Measurements from ENCODE around the gene HOOK2. TPM values are rescaled to one million over a fixed set of nuclear protein-coding genes. Genes with fewer than 3 reads are reported as not detected.

HOOK2 gene
- polyA plus RNA-seq, 1 donor from 2014 or later: 28.4 TPM

DNA sequence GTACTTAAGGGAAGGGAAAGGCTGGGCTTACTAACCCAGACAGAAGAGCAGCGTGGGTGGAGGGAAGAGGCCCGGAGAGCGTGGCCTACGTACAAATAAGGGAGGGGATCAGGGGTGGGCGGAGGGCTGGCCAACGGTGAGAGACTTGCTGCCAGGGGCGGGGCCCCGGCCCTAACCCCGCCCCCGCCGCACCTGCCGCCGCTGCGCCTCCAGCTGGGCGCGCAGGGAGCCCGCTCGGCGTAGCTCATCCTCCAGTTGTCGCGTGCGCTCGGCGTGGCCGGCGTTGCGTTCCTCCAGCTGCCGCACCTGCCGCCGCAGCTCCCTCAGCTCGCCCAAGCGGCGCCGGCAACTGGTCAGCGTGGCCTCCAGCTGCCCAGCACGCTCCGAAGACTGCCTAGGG is 5.7 kb downstream of the HOOK2 start (continued):
- TF ChIP-seq, protein P1, sequence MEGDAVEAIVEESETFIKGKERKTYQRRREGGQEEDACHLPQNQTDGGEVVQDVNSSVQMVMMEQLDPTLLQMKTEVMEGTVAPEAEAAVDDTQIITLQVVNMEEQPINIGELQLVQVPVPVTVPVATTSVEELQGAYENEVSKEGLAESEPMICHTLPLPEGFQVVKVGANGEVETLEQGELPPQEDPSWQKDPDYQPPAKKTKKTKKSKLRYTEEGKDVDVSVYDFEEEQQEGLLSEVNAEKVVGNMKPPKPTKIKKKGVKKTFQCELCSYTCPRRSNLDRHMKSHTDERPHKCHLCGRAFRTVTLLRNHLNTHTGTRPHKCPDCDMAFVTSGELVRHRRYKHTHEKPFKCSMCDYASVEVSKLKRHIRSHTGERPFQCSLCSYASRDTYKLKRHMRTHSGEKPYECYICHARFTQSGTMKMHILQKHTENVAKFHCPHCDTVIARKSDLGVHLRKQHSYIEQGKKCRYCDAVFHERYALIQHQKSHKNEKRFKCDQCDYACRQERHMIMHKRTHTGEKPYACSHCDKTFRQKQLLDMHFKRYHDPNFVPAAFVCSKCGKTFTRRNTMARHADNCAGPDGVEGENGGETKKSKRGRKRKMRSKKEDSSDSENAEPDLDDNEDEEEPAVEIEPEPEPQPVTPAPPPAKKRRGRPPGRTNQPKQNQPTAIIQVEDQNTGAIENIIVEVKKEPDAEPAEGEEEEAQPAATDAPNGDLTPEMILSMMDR (IDR thresholded peaks at IDR 0.05; ENCODE audit: poor library complexity, severe bottlenecking): no peak

DNA sequence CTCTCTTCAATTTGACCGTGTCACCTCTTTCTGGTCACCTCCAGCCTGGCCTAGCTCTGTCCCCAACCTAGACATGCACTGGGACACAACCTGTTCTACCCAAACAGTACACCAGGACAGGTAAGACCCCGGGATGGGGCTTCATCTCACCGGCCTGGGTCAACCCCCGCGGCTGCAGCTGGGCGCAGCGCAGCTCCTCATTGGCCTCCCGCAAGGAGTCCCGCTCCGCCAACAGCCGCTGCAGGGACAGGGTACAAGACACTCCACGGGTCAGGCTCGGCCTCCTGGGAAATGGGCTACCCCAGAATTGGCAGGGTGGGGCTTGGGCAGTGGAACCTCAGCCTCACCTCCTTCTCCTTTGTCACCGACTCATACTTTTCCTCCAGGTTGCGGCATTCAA is 7.7 kb downstream of the HOOK2 start:
- no peaks in the 10 kb centered on the region for H3K79me2 ChIP-seq (replicated peaks; ENCODE audit: insufficient read depth, low read length)
- no peak overlapping the region for H3K9ac ChIP-seq (ENCODE audit: low read length)
- TF ChIP-seq, protein P2, sequence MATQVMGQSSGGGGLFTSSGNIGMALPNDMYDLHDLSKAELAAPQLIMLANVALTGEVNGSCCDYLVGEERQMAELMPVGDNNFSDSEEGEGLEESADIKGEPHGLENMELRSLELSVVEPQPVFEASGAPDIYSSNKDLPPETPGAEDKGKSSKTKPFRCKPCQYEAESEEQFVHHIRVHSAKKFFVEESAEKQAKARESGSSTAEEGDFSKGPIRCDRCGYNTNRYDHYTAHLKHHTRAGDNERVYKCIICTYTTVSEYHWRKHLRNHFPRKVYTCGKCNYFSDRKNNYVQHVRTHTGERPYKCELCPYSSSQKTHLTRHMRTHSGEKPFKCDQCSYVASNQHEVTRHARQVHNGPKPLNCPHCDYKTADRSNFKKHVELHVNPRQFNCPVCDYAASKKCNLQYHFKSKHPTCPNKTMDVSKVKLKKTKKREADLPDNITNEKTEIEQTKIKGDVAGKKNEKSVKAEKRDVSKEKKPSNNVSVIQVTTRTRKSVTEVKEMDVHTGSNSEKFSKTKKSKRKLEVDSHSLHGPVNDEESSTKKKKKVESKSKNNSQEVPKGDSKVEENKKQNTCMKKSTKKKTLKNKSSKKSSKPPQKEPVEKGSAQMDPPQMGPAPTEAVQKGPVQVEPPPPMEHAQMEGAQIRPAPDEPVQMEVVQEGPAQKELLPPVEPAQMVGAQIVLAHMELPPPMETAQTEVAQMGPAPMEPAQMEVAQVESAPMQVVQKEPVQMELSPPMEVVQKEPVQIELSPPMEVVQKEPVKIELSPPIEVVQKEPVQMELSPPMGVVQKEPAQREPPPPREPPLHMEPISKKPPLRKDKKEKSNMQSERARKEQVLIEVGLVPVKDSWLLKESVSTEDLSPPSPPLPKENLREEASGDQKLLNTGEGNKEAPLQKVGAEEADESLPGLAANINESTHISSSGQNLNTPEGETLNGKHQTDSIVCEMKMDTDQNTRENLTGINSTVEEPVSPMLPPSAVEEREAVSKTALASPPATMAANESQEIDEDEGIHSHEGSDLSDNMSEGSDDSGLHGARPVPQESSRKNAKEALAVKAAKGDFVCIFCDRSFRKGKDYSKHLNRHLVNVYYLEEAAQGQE (IDR thresholded peaks at IDR 0.05; ENCODE audit: borderline replicate concordance): no peak
- TF ChIP-seq POLR2AphosphoS5 (IDR thresholded peaks at IDR 0.05): no peak
- no peak overlapping the region for H2AFZ ChIP-seq (ENCODE audit: low read depth, low read length)
- H3K4me3 ChIP-seq (ENCODE audit: low read length): no peak overlapping the region
- no peaks in the 10 kb centered on the region for H3K27me3 ChIP-seq (ENCODE audit: insufficient read depth, low read depth, low read length)
- no peaks in the 10 kb centered on the region for H3F3A ChIP-seq (ENCODE audit: insufficient read depth, low read length, poor library complexity, severe bottlenecking)
- H3K36me3 ChIP-seq (ENCODE audit: insufficient read depth, low read length): no peaks in the 10 kb centered on the region
- H3K4me2 ChIP-seq (ENCODE audit: low read length): no peak overlapping the region
- H3K9me3 ChIP-seq (ENCODE audit: low read length): no peaks in the 10 kb centered on the region
- no peak overlapping the region for H3K27ac ChIP-seq (ENCODE audit: low read length)
- H4K20me1 ChIP-seq (ENCODE audit: insufficient read depth): no peaks in the 10 kb centered on the region
- no peaks in the 10 kb centered on the region for H3K9me2 ChIP-seq (ENCODE audit: insufficient read depth, low read length)

DNA sequence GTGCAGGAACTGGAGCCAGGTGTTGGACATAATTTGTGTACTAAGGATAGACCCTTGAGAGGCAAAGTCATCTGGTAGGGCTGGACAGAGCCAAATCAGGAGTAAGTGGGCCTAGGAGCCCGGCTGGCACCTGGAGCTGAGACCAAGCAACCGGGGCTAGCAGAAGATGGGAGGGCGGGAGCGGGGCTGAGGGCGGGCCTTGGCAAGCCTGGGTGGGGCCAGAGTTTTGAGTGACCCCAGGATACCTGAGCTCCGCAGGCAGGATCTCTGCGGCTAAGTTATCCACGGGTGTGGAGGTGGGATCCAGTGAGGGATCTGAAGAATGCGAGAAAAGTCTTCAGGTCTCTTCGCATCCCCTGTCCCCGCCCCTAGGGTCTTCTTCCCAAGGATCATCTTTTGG is 8.2 kb downstream of the HOOK2 start:
- H3K27me3 ChIP-seq (ENCODE audit: insufficient read depth, low read depth, low read length): no peaks in the 10 kb centered on the region
- H3K4me3 ChIP-seq (ENCODE audit: low read length): no peak overlapping the region
- no peaks in the 10 kb centered on the region for H4K20me1 ChIP-seq (ENCODE audit: insufficient read depth)
- H3K4me2 ChIP-seq (ENCODE audit: low read length): no peak overlapping the region
- no peaks in the 10 kb centered on the region for H3K36me3 ChIP-seq (ENCODE audit: insufficient read depth, low read length)
- no peak overlapping the region for H3K27ac ChIP-seq (ENCODE audit: low read length)
- H3K9me2 ChIP-seq (ENCODE audit: insufficient read depth, low read length): no peaks in the 10 kb centered on the region
- no peaks in the 10 kb centered on the region for H3F3A ChIP-seq (ENCODE audit: insufficient read depth, low read length, poor library complexity, severe bottlenecking)
- no peaks in the 10 kb centered on the region for H3K9me3 ChIP-seq (ENCODE audit: low read length)
- H3K9ac ChIP-seq (ENCODE audit: low read length): no peak overlapping the region
- H2AFZ ChIP-seq (ENCODE audit: low read depth, low read length): no peak overlapping the region
- TF ChIP-seq, protein P1 (IDR thresholded peaks at IDR 0.05; ENCODE audit: poor library complexity, severe bottlenecking): no peak
- TF ChIP-seq RAD21 (conservative IDR thresholded peaks at IDR 0.05) (no peak), MXI1 (conservative IDR thresholded peaks at IDR 0.05; ENCODE audit: poor library complexity, severe bottlenecking) (no peak), EZH2 (IDR thresholded peaks at IDR 0.05; ENCODE audit: borderline replicate concordance, insufficient read depth, low read length, poor library complexity, severe bottlenecking) (no peak), POLR2AphosphoS5 (IDR thresholded peaks at IDR 0.05) (no peak), TAF1 (IDR thresholded peaks at IDR 0.05; ENCODE audit: low read depth) (no peak), EP300 (conservative IDR thresholded peaks at IDR 0.05; ENCODE audit: poor library complexity, severe bottlenecking) (no peak)
- TF ChIP-seq, protein P2 (IDR thresholded peaks at IDR 0.05; ENCODE audit: borderline replicate concordance): no peak
- no peaks in the 10 kb centered on the region for H3K79me2 ChIP-seq (replicated peaks; ENCODE audit: insufficient read depth, low read length)

Measured in neural cell (in vitro differentiated cells).